ENCODE data around the gene EPS15. TPM values are rescaled to one million over a fixed set of nuclear protein-coding genes. Genes with fewer than 3 reads are reported as not detected.

EPS15 gene
- total and polyA plus RNA-seq, 9 of the 15 experiments (the other 6 are each of a cell fraction or from before 2014, with no cell fraction given), result 23.1 to 69.0 (median 41.7) TPM

- TF ChIP-seq GATAD2B (IDR thresholded peaks at IDR 0.05; ENCODE audit: borderline replicate concordance) (no peak), KDM2B (CRISPR knock-in tag; IDR thresholded peaks at IDR 0.05) (no peak), PTRF (tag; IDR thresholded peaks at IDR 0.05) (no peak), ATF7 (IDR thresholded peaks at IDR 0.05) (no peak), RB1 (IDR thresholded peaks at IDR 0.05; ENCODE audit: low read depth) (no peak), MIER1 (IDR thresholded peaks at IDR 0.05; ENCODE audit: low read depth) (no peak), THRA (IDR thresholded peaks at IDR 0.05) (no peak), ZNF316 (IDR thresholded peaks at IDR 0.05) (peak; percentile 45; the same call in 1 of the 2 replicates), TAL1 (IDR thresholded peaks at IDR 0.05) (0 out of 2 replicates have a peak, but pooled peaks have one; percentile 2), MED1 (CRISPR knock-in tag; IDR thresholded peaks at IDR 0.05; ENCODE audit: borderline replicate concordance) (no peak), SAFB2 (IDR thresholded peaks at IDR 0.05; ENCODE audit: borderline replicate concordance, low read depth, low read length, severe bottlenecking) (no peak)
- TF ChIP-seq, protein P1, sequence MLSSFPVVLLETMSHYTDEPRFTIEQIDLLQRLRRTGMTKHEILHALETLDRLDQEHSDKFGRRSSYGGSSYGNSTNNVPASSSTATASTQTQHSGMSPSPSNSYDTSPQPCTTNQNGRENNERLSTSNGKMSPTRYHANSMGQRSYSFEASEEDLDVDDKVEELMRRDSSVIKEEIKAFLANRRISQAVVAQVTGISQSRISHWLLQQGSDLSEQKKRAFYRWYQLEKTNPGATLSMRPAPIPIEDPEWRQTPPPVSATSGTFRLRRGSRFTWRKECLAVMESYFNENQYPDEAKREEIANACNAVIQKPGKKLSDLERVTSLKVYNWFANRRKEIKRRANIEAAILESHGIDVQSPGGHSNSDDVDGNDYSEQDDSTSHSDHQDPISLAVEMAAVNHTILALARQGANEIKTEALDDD (IDR thresholded peaks at IDR 0.05), result peak; percentile 29
- TF ChIP-seq, protein P2, sequence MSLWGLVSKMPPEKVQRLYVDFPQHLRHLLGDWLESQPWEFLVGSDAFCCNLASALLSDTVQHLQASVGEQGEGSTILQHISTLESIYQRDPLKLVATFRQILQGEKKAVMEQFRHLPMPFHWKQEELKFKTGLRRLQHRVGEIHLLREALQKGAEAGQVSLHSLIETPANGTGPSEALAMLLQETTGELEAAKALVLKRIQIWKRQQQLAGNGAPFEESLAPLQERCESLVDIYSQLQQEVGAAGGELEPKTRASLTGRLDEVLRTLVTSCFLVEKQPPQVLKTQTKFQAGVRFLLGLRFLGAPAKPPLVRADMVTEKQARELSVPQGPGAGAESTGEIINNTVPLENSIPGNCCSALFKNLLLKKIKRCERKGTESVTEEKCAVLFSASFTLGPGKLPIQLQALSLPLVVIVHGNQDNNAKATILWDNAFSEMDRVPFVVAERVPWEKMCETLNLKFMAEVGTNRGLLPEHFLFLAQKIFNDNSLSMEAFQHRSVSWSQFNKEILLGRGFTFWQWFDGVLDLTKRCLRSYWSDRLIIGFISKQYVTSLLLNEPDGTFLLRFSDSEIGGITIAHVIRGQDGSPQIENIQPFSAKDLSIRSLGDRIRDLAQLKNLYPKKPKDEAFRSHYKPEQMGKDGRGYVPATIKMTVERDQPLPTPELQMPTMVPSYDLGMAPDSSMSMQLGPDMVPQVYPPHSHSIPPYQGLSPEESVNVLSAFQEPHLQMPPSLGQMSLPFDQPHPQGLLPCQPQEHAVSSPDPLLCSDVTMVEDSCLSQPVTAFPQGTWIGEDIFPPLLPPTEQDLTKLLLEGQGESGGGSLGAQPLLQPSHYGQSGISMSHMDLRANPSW (CRISPR knock-in tag; IDR thresholded peaks at IDR 0.05), result no peak
Observed at GRCh38 chr1:51325878-51326755, 192.9 kb downstream of the EPS15 start (continued).

All from K562 (cell line).